OCI-LY1 (cell line): Measurements from ENCODE around the gene SMIM1.

Source experiments
- EZH2 ChIP-seq: fragments of 200-600 bp; sonication (generic), shearing (Covaris generic); IDR thresholded peaks from 2 replicates; pipeline ENCODE4 v1.8.0; 2017; ENCODE audit warnings: borderline replicate concordance, mixed run types, mild to moderate bottlenecking, antibody characterized with exemption, low read length, moderate library complexity, mixed read lengths
- TF ChIP-seq, protein P1 (sequence below): fragments of 200-600 bp; sonication (generic), shearing (Covaris generic); IDR thresholded peaks from 2 replicates; pipeline ENCODE4 v1.5.1; 2017; ENCODE audit warnings: mild to moderate bottlenecking, antibody characterized with exemption, low read length, moderate library complexity, mixed read lengths

GRCh38 chr1:3762873-3763228, 9.7 kb upstream of the SMIM1 start:
- TF ChIP-seq, protein P1, sequence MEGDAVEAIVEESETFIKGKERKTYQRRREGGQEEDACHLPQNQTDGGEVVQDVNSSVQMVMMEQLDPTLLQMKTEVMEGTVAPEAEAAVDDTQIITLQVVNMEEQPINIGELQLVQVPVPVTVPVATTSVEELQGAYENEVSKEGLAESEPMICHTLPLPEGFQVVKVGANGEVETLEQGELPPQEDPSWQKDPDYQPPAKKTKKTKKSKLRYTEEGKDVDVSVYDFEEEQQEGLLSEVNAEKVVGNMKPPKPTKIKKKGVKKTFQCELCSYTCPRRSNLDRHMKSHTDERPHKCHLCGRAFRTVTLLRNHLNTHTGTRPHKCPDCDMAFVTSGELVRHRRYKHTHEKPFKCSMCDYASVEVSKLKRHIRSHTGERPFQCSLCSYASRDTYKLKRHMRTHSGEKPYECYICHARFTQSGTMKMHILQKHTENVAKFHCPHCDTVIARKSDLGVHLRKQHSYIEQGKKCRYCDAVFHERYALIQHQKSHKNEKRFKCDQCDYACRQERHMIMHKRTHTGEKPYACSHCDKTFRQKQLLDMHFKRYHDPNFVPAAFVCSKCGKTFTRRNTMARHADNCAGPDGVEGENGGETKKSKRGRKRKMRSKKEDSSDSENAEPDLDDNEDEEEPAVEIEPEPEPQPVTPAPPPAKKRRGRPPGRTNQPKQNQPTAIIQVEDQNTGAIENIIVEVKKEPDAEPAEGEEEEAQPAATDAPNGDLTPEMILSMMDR = no peak
- TF ChIP-seq EZH2 = no peak
